Stimulated activated naive CD8-positive, alpha-beta T cell treated with anti-CD3 and anti-CD28 coated beads, Interleukin-15, Interleukin-2, amounts not matched to agents 100 U/mL and 50 U/mL, for 24 hours (primary cell): ENCODE data around the gene LIPN.
"Not testable (repeated sequence)": the region's sequence is repeated elsewhere in the genome, so short reads cannot be mapped to it uniquely, and the experiment has no call there.

ENCODE experiments used
- ATAC-seq: fragments of 150-1000 bp; cut with Tn5 transposase; one replicate; pipeline ENCODE4 v1.10.0; 2021
- DNase-seq: peaks from one replicate; pipeline ENCODE4 v3.0.0; 2021

The LIPN gene

GRCh38 chr10:88759366-88760101, at the start of gene LIPN:
LIPN (plus strand) TSS chr10:88760020; CDS start chr10:88761406, 1,386 bp downstream.
- no peak for DNase-seq
- ATAC-seq: peak; percentile 20

- no peak for ATAC-seq
- no peak for DNase-seq
These were observed 44.3 kb upstream of the LIPN start for GRCh38 chr10:88715517-88715916.

GRCh38 chr10:88721392-88721791, 38.4 kb upstream of the LIPN start:
- ATAC-seq (no peak), DNase-seq (no peak)

GRCh38 chr10:88725798-88726197, 34.0 kb upstream of the LIPN start:
- peak; percentile 19 for ATAC-seq
- no peak for DNase-seq

- peak; percentile 73 for DNase-seq
- peak; percentile 23 for ATAC-seq
These were observed 31.6 kb upstream of the LIPN start for GRCh38 chr10:88728107-88728763.

GRCh38 chr10:88730864-88731263, 29.0 kb upstream of the LIPN start:
- DNase-seq (no peak), ATAC-seq (no peak)

- ATAC-seq: no peak
- DNase-seq: no peak
These were observed 28.5 kb upstream of the LIPN start for GRCh38 chr10:88731296-88731695.

GRCh38 chr10:88733215-88733614, 26.6 kb upstream of the LIPN start:
- no peak for ATAC-seq
- no peak for DNase-seq

- no peak for DNase-seq
- no peak for ATAC-seq
These were observed 24.2 kb upstream of the LIPN start for GRCh38 chr10:88735661-88736060.

- ATAC-seq, DNase-seq: not testable (repeated sequence)
These were observed 17.9 kb upstream of the LIPN start for GRCh38 chr10:88741921-88742320.

- ATAC-seq (no peak), DNase-seq (no peak)
These were observed 17.4 kb upstream of the LIPN start for GRCh38 chr10:88742448-88742847.

GRCh38 chr10:88744002-88744401, 15.8 kb upstream of the LIPN start:
- ATAC-seq: no peak
- no peak for DNase-seq

- no peak for ATAC-seq
- DNase-seq: no peak
These were observed 14.2 kb upstream of the LIPN start for GRCh38 chr10:88745633-88746032.

GRCh38 chr10:88754287-88754686, 5.5 kb upstream of the LIPN start:
- DNase-seq (no peak), ATAC-seq (no peak)

- peak; percentile 95 for ATAC-seq
- peak; percentile 9 for DNase-seq
These were observed 4.1 kb upstream of the LIPN start for GRCh38 chr10:88755753-88756152.

GRCh38 chr10:88756660-88757059, 3.2 kb upstream of the LIPN start:
- ATAC-seq: no peak
- DNase-seq: no peak

- ATAC-seq (no peak), DNase-seq (no peak)
These were observed 3.1 kb downstream of the LIPN start for GRCh38 chr10:88762906-88763305.

- DNase-seq: no peak
- no peak for ATAC-seq
These were observed 3.6 kb downstream of the LIPN start for GRCh38 chr10:88763441-88763840.

GRCh38 chr10:88764110-88764509, 4.3 kb downstream of the LIPN start:
- DNase-seq (no peak), ATAC-seq (no peak)

- DNase-seq (no peak), ATAC-seq (no peak)
These were observed 6.0 kb downstream of the LIPN start for GRCh38 chr10:88765816-88766215.

GRCh38 chr10:88769384-88769783, 9.6 kb downstream of the LIPN start:
- DNase-seq (no peak), ATAC-seq (no peak)

GRCh38 chr10:88781206-88781605, 21.4 kb downstream of the LIPN start:
- ATAC-seq (no peak), DNase-seq (no peak)

GRCh38 chr10:88782222-88782621, 22.4 kb downstream of the LIPN start:
- ATAC-seq: no peak
- no peak for DNase-seq

- ATAC-seq: no peak
- no peak for DNase-seq
These were observed 23.9 kb downstream of the LIPN start for GRCh38 chr10:88783724-88784123.
